ENCODE results near the gene FAM131B. TPM values are rescaled to one million over a fixed set of nuclear protein-coding genes. Genes with fewer than 3 reads are reported as not detected.

Gene FAM131B
- total RNA-seq, 1 donor: 1.4 TPM

DNA sequence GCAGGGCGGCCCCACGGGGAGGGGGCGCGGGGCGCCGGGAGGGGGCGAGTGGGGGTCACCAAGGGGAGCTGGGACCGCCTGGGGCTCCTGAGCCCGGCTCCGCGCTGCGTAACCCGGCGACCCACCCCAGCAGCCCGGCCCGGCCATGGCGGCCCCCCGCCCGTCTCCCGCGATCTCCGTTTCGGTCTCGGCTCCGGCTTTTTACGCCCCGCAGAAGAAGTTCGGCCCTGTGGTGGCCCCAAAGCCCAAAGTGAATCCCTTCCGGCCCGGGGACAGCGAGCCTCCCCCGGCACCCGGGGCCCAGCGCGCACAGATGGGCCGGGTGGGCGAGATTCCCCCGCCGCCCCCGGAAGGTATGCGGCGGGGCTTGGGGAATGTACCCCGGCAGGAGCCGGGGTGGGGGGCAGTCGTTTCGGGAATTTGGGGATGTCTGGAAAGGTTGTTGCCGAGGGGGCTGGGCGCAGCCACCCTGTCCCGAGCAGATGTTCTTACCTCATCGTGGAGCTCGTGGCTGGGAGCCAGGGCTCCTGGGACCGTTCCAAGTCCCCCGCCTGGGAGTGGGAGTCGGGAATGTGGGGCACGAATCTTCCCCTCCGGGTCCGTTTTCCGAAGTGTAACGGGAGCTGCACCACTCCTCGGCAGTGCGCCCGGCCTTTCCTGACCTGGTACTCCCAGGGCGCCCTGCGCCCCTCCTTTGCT lies 19.1 kb upstream of the FAM131B start:
- Histone ChIP-seq H3K36me3 (ENCODE audit: insufficient read depth, low read length) (peaks cover 41% of the 10 kb centered on the region), H3K4me2 (ENCODE audit: insufficient read depth, low read length) (peak overlapping the region; percentile 92), H2AFZ (ENCODE audit: low read length) (no peak overlapping the region), H4K20me1 (ENCODE audit: insufficient read depth, low read length) (peaks cover 46% of the 10 kb centered on the region), H3K4me3 (ENCODE audit: insufficient read depth, low read length) (peak overlapping the region; percentile 87), H3K79me2 (ENCODE audit: insufficient read depth, low read length) (peaks cover 65% of the 10 kb centered on the region), H3K9me3 (ENCODE audit: low read depth, low read length) (no peaks in the 10 kb centered on the region), H3K4me1 (ENCODE audit: insufficient read depth, low read length) (peaks cover 59% of the 10 kb centered on the region), H3K27me3 (ENCODE audit: insufficient read depth, low read length) (no peaks in the 10 kb centered on the region), H3K27ac (ENCODE audit: low read depth, low read length) (peak overlapping the region; percentile 86)
- no peak for TF ChIP-seq CTCF (IDR thresholded peaks at IDR 0.05; ENCODE audit: extremely low read depth, low read depth, low read length)
- DNase-seq (ENCODE audit: insufficient read length, low spot score, missing footprints): peak; percentile 92

GRCh38 chr7:143380646-143381426 lies 18.3 kb upstream of the FAM131B start, which contains the start of gene ZYX:
ZYX (plus strand) TSS chr7:143381345; CDS start chr7:143381572, 227 bp downstream.
- no peak for TF ChIP-seq CTCF (IDR thresholded peaks at IDR 0.05; ENCODE audit: extremely low read depth, low read depth, low read length)
- Histone ChIP-seq H3K36me3 (ENCODE audit: insufficient read depth, low read length) (peaks cover 35% of the 10 kb centered on the region), H3K4me1 (ENCODE audit: insufficient read depth, low read length) (peaks cover 55% of the 10 kb centered on the region), H4K20me1 (ENCODE audit: insufficient read depth, low read length) (peaks cover 39% of the 10 kb centered on the region), H2AFZ (ENCODE audit: low read length) (peak within 1 kb of the TSS; percentile 81), H3K27me3 (ENCODE audit: insufficient read depth, low read length) (no peaks in the 10 kb centered on the region), H3K4me2 (ENCODE audit: insufficient read depth, low read length) (peak within 1 kb of the TSS; percentile 92), H3K27ac (ENCODE audit: low read depth, low read length) (peak within 1 kb of the TSS; percentile 88), H3K79me2 (ENCODE audit: insufficient read depth, low read length) (peaks cover 57% of the 10 kb centered on the region), H3K9me3 (ENCODE audit: low read depth, low read length) (no peaks in the 10 kb centered on the region), H3K4me3 (ENCODE audit: insufficient read depth, low read length) (peak within 1 kb of the TSS; percentile 87)
- peak; percentile 99 for DNase-seq (ENCODE audit: insufficient read length, low spot score, missing footprints)

GRCh38 chr7:143380260-143380645 lies 17.7 kb upstream of the FAM131B start:
- Histone ChIP-seq H3K79me2 (ENCODE audit: insufficient read depth, low read length) (peaks cover 53% of the 10 kb centered on the region), H3K27me3 (ENCODE audit: insufficient read depth, low read length) (no peaks in the 10 kb centered on the region), H3K4me1 (ENCODE audit: insufficient read depth, low read length) (peaks cover 56% of the 10 kb centered on the region), H3K9me3 (ENCODE audit: low read depth, low read length) (no peaks in the 10 kb centered on the region), H4K20me1 (ENCODE audit: insufficient read depth, low read length) (peaks cover 33% of the 10 kb centered on the region), H3K4me2 (ENCODE audit: insufficient read depth, low read length) (peak overlapping the region; percentile 88), H3K27ac (ENCODE audit: low read depth, low read length) (peak overlapping the region; percentile 88), H3K4me3 (ENCODE audit: insufficient read depth, low read length) (peak overlapping the region; percentile 87), H2AFZ (ENCODE audit: low read length) (peak overlapping the region; percentile 81), H3K36me3 (ENCODE audit: insufficient read depth, low read length) (peaks cover 31% of the 10 kb centered on the region)
- TF ChIP-seq CTCF (IDR thresholded peaks at IDR 0.05; ENCODE audit: extremely low read depth, low read depth, low read length): peak; percentile 93
- peak; percentile 92 for DNase-seq (ENCODE audit: insufficient read length, low spot score, missing footprints)

All from osteoblast (primary cell).